ENCODE results near the gene RAD51B.

Gene RAD51B

DNA sequence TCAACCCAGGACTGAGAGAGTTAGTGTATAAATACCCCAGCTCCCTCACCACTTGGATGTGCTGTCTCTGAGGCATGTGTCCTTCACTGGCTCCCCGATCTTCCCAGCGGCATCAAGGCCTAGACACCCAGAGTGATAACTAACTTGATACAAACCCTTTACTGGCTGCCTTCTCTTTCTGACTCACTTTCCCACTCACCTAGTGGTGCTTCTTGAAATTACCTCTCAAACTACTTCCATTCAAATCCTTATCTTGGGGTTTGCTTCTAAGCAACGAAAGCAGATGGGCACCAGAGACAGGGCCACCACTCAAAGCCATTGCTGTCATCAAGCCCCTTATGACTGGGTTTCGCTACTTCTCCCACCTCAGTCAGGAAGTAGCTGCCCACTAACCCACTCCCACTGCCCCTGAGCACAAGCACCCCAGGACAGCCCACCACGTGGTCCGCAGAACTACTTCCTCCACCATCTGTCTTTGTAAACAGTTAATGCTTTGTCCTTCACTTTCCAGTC, 956.1 kb downstream of the RAD51B start:
- DNase-seq, result no peak

DNA sequence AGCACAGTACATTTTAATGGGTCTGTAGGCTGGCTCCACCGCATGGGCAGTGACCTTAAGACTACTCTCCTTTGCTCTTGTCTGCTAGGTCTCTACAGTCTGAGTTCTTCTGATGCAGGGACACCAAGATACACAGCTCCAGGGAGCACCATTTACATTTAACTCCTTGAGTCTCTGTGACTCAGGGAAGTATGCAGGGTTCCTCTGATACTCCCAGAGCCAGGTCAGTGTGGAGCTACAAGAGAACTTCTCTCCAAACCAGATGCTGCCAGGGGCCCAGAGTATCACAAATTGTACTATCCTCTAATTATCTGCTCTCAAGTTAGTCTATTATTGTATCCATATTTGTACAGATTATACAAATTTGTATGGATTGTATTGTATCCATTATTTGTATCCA, 958.1 kb downstream of the RAD51B start:
- DNase-seq, result no peak

Measured in NCI-H1092 treated with DMSO at 0.1 percent for 48 hours (cell line).